Measurements from ENCODE around the gene CIDEC. TPM values are rescaled to one million over a fixed set of nuclear protein-coding genes. Genes with fewer than 3 reads are reported as not detected.

The CIDEC gene
- total and polyA plus RNA-seq, 2 of the 13 experiments (the other 11 are each of a cell fraction or from before 2014, with no cell fraction given) = 2.5 to 10.4 TPM

GRCh38 chr3:9834520-9835380 lies 45.3 kb downstream of the CIDEC start:
- H3K9me3 ChIP-seq (ENCODE audit: low read length) = no peaks in the 10 kb centered on the region
- no peak overlapping the region for H3K27ac ChIP-seq (ENCODE audit: extremely low read length, insufficient read depth, low read length)
- no peaks in the 10 kb centered on the region for H4K20me1 ChIP-seq (ENCODE audit: insufficient read depth, low read length)
- DNase-seq (ENCODE audit: low spot score) = peak; percentile 30
- no peak for FAIRE-seq
- H3K27me3 ChIP-seq (ENCODE audit: control insufficient read depth in 1 of 2, insufficient read depth in 2 of 2, low read length in 2 of 2) = no peaks in the 10 kb centered on the region
- WGBS (ENCODE audit: low lambda C conversion rate) = 70% methylated on average over 16 of the region's 18 CpGs
- no peak overlapping the region for H3K4me3 ChIP-seq (replicated peaks in 1 of 3; ENCODE audit: insufficient read depth in 1 of 3, low read depth in 2 of 3, low read length in 3 of 3)
- no peak overlapping the region; the same call in 1 of the 2 replicates for H3K9ac ChIP-seq (ENCODE audit: insufficient read depth, low read depth, low read length)
- ATAC-seq = peak; percentile 43
- ChIA-PET POLR2A (interaction anchor here (0.8 to 1.6 kb wide), 2 partner anchors 8 to 9 kb away, joined by 3 to 18 read pairs; partner anchors contain the start of gene RPUSD3), CTCF (ENCODE audit: low intra/inter-chr PET ratio, low total read pairs) (no interaction called here)
- peaks cover 10 to 17% of the 10 kb centered on the region in 2 experiments; a peak in 4 of 5 replicates for H3K36me3 ChIP-seq (replicated peaks in 1 of 2; ENCODE audit: control insufficient read depth in 1 of 2, insufficient read depth in 2 of 2, low read length in 2 of 2)
- H2AFZ ChIP-seq (ENCODE audit: low read length) = no peak overlapping the region
- no TSS peak for BruUV-seq (replicated peaks)
- intact Hi-C loops (cut with micrococcal nuclease; ENCODE audit: unreplicated experiment) (no loop called here), in situ Hi-C loops (cut with HindIII; ENCODE audit: extremely low pct_ligation_motif_present, low pct_unique_long_range_greater_than_20kb) (no loop called here)
- no peaks in the 10 kb centered on the region for H3K79me2 ChIP-seq (ENCODE audit: insufficient read depth, low read length)
- no peak overlapping the region for H3K4me2 ChIP-seq (ENCODE audit: low read depth, low read length)
- peaks cover 17% of the 10 kb centered on the region for H3K4me1 ChIP-seq (ENCODE audit: insufficient read depth, low read length)
- TF ChIP-seq RXRB (CRISPR knock-in tag; IDR thresholded peaks at IDR 0.05; ENCODE audit: borderline replicate concordance) (0 out of 2 replicates have a peak, but pooled peaks have one; percentile 15), RBM22 (optimal IDR thresholded peaks at IDR 0.05; ENCODE audit: low read length) (no peak), ZKSCAN1 (IDR thresholded peaks at IDR 0.05; ENCODE audit: low read length) (no peak), ATF1 (CRISPR knock-in tag; IDR thresholded peaks at IDR 0.05) (no peak), ARNTL (CRISPR knock-in tag; IDR thresholded peaks at IDR 0.05) (no peak), TBX2 (CRISPR knock-in tag; IDR thresholded peaks at IDR 0.05; ENCODE audit: borderline replicate concordance) (peak; percentile 71), RAD51 (IDR thresholded peaks at IDR 0.05; ENCODE audit: borderline replicate concordance) (no peak), NR2F6 (IDR thresholded peaks at IDR 0.05) (peak; percentile 78), NR2F6 (CRISPR knock-in tag; IDR thresholded peaks at IDR 0.05) (peak; percentile 86), ZNF691 (CRISPR knock-in tag; IDR thresholded peaks at IDR 0.05; ENCODE audit: borderline replicate concordance, low read depth) (no peak), ZNF207 (IDR thresholded peaks at IDR 0.05; ENCODE audit: borderline replicate concordance) (no peak), SALL1 (CRISPR knock-in tag; IDR thresholded peaks at IDR 0.05) (peak; percentile 57), TCF7L2 (IDR thresholded peaks at IDR 0.05; ENCODE audit: low read depth, low read length) (no peak), XBP1 (CRISPR knock-in tag; IDR thresholded peaks at IDR 0.05) (no peak), HIC2 (CRISPR knock-in tag; IDR thresholded peaks at IDR 0.05; ENCODE audit: low read depth) (no peak), CHCHD3 (CRISPR knock-in tag; IDR thresholded peaks at IDR 0.05) (0 out of 2 replicates have a peak, but pooled peaks have one; percentile 30), ZNF737 (CRISPR knock-in tag; IDR thresholded peaks at IDR 0.05; ENCODE audit: borderline replicate concordance) (no peak), SKI (IDR thresholded peaks at IDR 0.05; ENCODE audit: partially characterized antibody) (peak; percentile 94), RFX5 (IDR thresholded peaks at IDR 0.05; ENCODE audit: low read depth, low read length) (no peak), SOX5 (CRISPR knock-in tag; IDR thresholded peaks at IDR 0.05; ENCODE audit: borderline replicate concordance) (peak; percentile 69; the same call in 1 of the 2 replicates), MIXL1 (CRISPR knock-in tag; IDR thresholded peaks at IDR 0.05) (no peak), BCL6 (CRISPR knock-in tag; IDR thresholded peaks at IDR 0.05) (peak; percentile 57; the same call in 1 of the 2 replicates), ZNF660 (CRISPR knock-in tag; IDR thresholded peaks at IDR 0.05; ENCODE audit: borderline replicate concordance, low read depth) (no peak), NCOR1 (IDR thresholded peaks at IDR 0.05; ENCODE audit: borderline replicate concordance, low read length) (peak; percentile 72; the same call in 1 of the 2 replicates)

Data from HepG2 (cell line).